Measurements from ENCODE around the gene CFAP126.
"Not testable (repeated sequence)": the region's sequence is repeated elsewhere in the genome, so short reads cannot be mapped to it uniquely, and the experiment has no call there.

CFAP126 gene

GRCh38 chr1:161367684-161368400, at the start of gene CFAP126:
Gene CFAP126 (minus strand): TSS chr1:161367876. CDS start chr1:161367868, 8 bp downstream.
- peak in 1 of 2 donors; percentile 63 for DNase-seq
- TF ChIP-seq CTCF (IDR thresholded peaks at IDR 0.05), result peak in 1 of 2 experiments; percentile 20
- intact Hi-C loops (cut with DNase I; ENCODE audit: low total_unique reads), result no loop called here
- no peaks in the 10 kb centered on the region for H3K27me3 ChIP-seq
- H3K36me3 ChIP-seq, result peaks cover 4 to 29% (median 6%) of the 10 kb centered on the region in 3 donors
- H3K4me3 ChIP-seq, result no peak within 1 kb of the TSS
- H3K4me1 ChIP-seq, result peaks cover 0 to 13% (median 8%) of the 10 kb centered on the region in 4 donors
- H3K27ac ChIP-seq, result peak within 1 kb of the TSS; percentile 41 to 49
- H3K9me3 ChIP-seq, result no peaks in the 10 kb centered on the region

- H3K27me3 ChIP-seq; DNase-seq; intact Hi-C loops (cut with DNase I; ENCODE audit: low total_unique reads); H3K9me3 ChIP-seq; H3K36me3 ChIP-seq; H3K4me1 ChIP-seq; H3K27ac ChIP-seq; H3K4me3 ChIP-seq: not testable (repeated sequence)
These were observed 45.4 kb upstream of the CFAP126 start for GRCh38 chr1:161413050-161413449.

GRCh38 chr1:161410636-161410970, 42.9 kb upstream of the CFAP126 start:
- H3K4me3 ChIP-seq; H3K27me3 ChIP-seq; intact Hi-C loops (cut with DNase I; ENCODE audit: low total_unique reads); H3K9me3 ChIP-seq; H3K27ac ChIP-seq; DNase-seq; H3K4me1 ChIP-seq; H3K36me3 ChIP-seq: not testable (repeated sequence)

GRCh38 chr1:161409848-161410635, 42.4 kb upstream of the CFAP126 start:
- DNase-seq; H3K27me3 ChIP-seq; intact Hi-C loops (cut with DNase I; ENCODE audit: low total_unique reads); H3K4me3 ChIP-seq; H3K4me1 ChIP-seq; H3K27ac ChIP-seq; H3K9me3 ChIP-seq; H3K36me3 ChIP-seq: not testable (repeated sequence)

GRCh38 chr1:161408429-161409052, 40.9 kb upstream of the CFAP126 start:
- no peak for DNase-seq
- H3K4me3 ChIP-seq, result no peak overlapping the region
- no peaks in the 10 kb centered on the region for H3K4me1 ChIP-seq
- no peak overlapping the region for H3K27ac ChIP-seq
- no peaks in the 10 kb centered on the region for H3K9me3 ChIP-seq
- intact Hi-C loops (cut with DNase I; ENCODE audit: low total_unique reads), result no loop called here
- H3K27me3 ChIP-seq, result no peaks in the 10 kb centered on the region
- no peak for TF ChIP-seq CTCF (IDR thresholded peaks at IDR 0.05)
- no peaks in the 10 kb centered on the region for H3K36me3 ChIP-seq

- no peak for DNase-seq
- no peak for TF ChIP-seq CTCF (IDR thresholded peaks at IDR 0.05)
- H3K36me3 ChIP-seq, result no peaks in the 10 kb centered on the region
- no peak overlapping the region for H3K27ac ChIP-seq
- intact Hi-C loops (cut with DNase I; ENCODE audit: low total_unique reads), result no loop called here
- H3K9me3 ChIP-seq, result no peaks in the 10 kb centered on the region
- no peaks in the 10 kb centered on the region for H3K4me1 ChIP-seq
- no peak overlapping the region for H3K4me3 ChIP-seq
- no peaks in the 10 kb centered on the region for H3K27me3 ChIP-seq
These were observed 39.8 kb upstream of the CFAP126 start for GRCh38 chr1:161407451-161407985.

- intact Hi-C loops (cut with DNase I; ENCODE audit: low total_unique reads); H3K9me3 ChIP-seq; DNase-seq; H3K4me1 ChIP-seq; H3K27ac ChIP-seq; H3K27me3 ChIP-seq; H3K36me3 ChIP-seq; H3K4me3 ChIP-seq: not testable (repeated sequence)
These were observed 38.9 kb upstream of the CFAP126 start for GRCh38 chr1:161406551-161406950.
